ENCODE measurements around the gene ERC2.

DNA sequence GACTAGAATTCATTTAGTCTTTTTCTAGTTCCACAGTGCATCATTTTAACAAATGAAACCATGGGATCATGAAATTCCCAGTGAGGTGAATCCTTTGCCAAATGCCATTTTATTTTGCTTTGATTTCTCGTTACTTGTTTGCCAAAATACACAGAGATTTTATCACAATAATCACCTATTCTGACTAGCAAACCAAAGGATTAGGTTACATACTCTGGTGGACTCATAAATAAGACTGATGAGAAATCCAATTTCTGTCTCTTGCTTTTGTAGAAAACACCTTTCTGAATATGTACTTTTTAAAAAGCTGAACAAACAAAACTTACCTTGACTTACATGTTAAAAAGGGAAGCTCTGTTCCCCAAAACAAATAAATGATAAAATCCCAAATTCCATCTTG lies 12.2 kb downstream of the ERC2 start:
- TF ChIP-seq, protein P1, sequence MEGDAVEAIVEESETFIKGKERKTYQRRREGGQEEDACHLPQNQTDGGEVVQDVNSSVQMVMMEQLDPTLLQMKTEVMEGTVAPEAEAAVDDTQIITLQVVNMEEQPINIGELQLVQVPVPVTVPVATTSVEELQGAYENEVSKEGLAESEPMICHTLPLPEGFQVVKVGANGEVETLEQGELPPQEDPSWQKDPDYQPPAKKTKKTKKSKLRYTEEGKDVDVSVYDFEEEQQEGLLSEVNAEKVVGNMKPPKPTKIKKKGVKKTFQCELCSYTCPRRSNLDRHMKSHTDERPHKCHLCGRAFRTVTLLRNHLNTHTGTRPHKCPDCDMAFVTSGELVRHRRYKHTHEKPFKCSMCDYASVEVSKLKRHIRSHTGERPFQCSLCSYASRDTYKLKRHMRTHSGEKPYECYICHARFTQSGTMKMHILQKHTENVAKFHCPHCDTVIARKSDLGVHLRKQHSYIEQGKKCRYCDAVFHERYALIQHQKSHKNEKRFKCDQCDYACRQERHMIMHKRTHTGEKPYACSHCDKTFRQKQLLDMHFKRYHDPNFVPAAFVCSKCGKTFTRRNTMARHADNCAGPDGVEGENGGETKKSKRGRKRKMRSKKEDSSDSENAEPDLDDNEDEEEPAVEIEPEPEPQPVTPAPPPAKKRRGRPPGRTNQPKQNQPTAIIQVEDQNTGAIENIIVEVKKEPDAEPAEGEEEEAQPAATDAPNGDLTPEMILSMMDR (IDR thresholded peaks at IDR 0.05): no peak
- TF ChIP-seq POLR2A (IDR thresholded peaks at IDR 0.05): no peak

Measured in upper lobe of left lung (tissue), 4 donors.